Fibroblast of villous mesenchyme (primary cell): ENCODE results near the gene UBAP2. TPM values are rescaled to one million over a fixed set of nuclear protein-coding genes. Genes with fewer than 3 reads are reported as not detected.
A peak's percentile ranks its signal among the peaks of the same experiment; 100 is the strongest.

Source experiments
- DNase-seq: peaks from one replicate; pipeline ENCODE4 v3.0.0-alpha.2; 2010; ENCODE audit warnings: low read depth
- H3K4me3 ChIP-seq: 2 replicates; pipeline ENCODE4 v1.5.1; 2011; ENCODE audit warnings: low read depth, mild to moderate bottlenecking, low read length
- CTCF ChIP-seq: IDR thresholded peaks from 2 replicates; pipeline ENCODE4 v1.5.1; 2012; ENCODE audit warnings: low read depth, mild to moderate bottlenecking, low read length; ENCODE audit not compliant: insufficient read depth
- total RNA-seq: library from RNA; depleted of rRNA; stranded (reverse); fragments of >200 nt; gene quantifications from 2 replicates; pipeline ENCODE4 v1.2.3, GENCODE V29; 2012

The UBAP2 gene
- total RNA-seq, 1 donor: 26.8 TPM

DNA sequence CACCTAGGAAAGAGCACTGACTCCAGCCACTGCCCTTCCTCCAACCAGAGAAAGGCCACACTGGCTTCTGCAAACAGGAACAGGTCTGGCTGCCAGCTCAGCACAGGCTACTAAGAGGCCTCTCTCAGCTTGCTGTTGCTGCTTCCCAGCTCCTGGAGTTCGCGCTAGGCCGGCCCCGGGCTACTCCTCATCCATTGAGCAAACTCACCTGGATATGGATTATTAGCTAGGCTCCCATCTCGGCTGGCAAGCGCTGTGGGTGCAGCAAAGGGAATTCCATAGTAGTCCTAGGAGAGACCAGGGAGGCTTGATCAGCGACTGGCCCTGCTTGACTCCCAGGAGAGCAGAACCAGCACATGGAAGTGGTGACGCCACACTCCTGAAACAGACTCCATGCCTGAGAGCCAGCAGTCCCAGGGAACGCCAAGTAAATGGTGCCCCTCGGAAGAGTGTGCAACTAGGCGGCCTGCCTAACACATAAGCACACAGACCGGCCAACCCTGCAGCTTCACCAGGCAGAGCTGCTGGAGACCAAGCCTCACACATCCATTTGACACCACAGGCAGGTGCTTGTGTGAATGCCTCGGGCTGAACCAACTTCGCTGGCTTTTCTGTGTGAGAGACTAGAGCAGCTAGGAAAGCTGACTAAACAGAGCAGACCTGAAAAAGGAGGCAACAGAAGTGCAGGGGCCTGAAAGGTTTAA is 124.5 kb downstream of the UBAP2 start:
- no peak overlapping the region for H3K4me3 ChIP-seq
- no peak for TF ChIP-seq CTCF
- DNase-seq: no peak

GRCh38 chr9:33923079-33923478 is 125.6 kb downstream of the UBAP2 start:
- H3K4me3 ChIP-seq: no peak overlapping the region
- TF ChIP-seq CTCF: no peak
- no peak for DNase-seq

GRCh38 chr9:33921967-33922895 is 126.5 kb downstream of the UBAP2 start:
- TF ChIP-seq CTCF: peak; percentile 87
- no peak for DNase-seq
- no peak overlapping the region for H3K4me3 ChIP-seq

GRCh38 chr9:33919276-33919897 is 129.3 kb downstream of the UBAP2 start:
- H3K4me3 ChIP-seq: no peak overlapping the region
- DNase-seq: no peak
- no peak for TF ChIP-seq CTCF

- no peak for TF ChIP-seq CTCF
- H3K4me3 ChIP-seq: no peak overlapping the region
- DNase-seq: no peak
Measured at GRCh38 chr9:33917036-33917435, 131.7 kb downstream of the UBAP2 start.

DNA sequence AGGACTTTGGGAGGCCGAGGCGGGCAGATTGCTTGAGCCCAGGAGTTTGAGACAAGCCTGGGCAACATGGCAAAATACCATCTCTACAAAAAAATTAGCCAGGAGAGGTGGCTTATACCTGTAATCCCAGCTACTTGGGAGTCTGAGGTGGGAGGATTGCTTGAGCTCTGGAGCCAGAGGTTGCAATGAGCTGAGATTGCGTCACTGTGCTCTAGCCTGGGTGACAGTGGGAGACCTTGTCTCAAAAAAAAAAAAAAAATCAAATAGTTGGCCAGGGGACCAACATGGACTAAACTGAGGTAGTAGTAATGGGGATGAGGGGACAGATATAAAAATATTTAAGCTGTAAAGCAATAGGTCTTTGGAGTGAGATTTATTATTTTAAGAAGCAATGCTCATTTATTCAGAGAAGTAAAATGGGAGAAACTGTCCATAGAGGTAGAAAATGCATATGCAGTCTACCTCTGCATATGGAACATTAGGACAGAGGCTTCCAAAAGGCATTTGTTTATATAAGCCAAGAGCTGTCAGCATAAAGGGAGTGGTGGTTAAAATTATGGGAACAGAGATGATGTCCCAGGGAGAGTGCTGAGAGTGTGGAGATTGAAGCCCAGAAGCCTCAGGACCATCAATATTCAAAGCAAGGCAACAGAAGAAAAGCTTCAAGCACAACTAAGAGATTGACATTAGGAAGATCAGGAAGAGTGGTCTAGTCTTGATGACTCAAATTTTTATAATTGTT is 133.6 kb downstream of the UBAP2 start:
- DNase-seq: no peak
- TF ChIP-seq CTCF: no peak
- no peak overlapping the region for H3K4me3 ChIP-seq
